ENCODE measurements around the gene FKBP1A. TPM values are rescaled to one million over a fixed set of nuclear protein-coding genes. Genes with fewer than 3 reads are reported as not detected.
"Not testable (repeated sequence)": the region's sequence is repeated elsewhere in the genome, so short reads cannot be mapped to it uniquely, and the experiment has no call there.

Gene FKBP1A
- polyA plus RNA-seq, 4 donors, result 320 to 413 (median 378) TPM

GRCh38 chr20:1417790-1418189, 24.9 kb upstream of the FKBP1A start:
- no peak for DNase-seq (ENCODE audit: low read depth in 4 of 4, low spot score in 3 of 4)

- DNase-seq (ENCODE audit: low read depth in 4 of 4, low spot score in 3 of 4), result no peak
These were observed 24.4 kb upstream of the FKBP1A start for GRCh38 chr20:1417273-1417672.

- no peak for DNase-seq (ENCODE audit: low read depth in 4 of 4, low spot score in 3 of 4)
These were observed 23.0 kb upstream of the FKBP1A start for GRCh38 chr20:1415667-1416468.

GRCh38 chr20:1414982-1415381, 22.1 kb upstream of the FKBP1A start:
- DNase-seq (ENCODE audit: low read depth in 4 of 4, low spot score in 3 of 4), result no peak

GRCh38 chr20:1405801-1406200, 12.9 kb upstream of the FKBP1A start:
- no peak for DNase-seq (ENCODE audit: low read depth in 4 of 4, low spot score in 3 of 4)

- no peak for DNase-seq (ENCODE audit: low read depth in 4 of 4, low spot score in 3 of 4)
These were observed 10.8 kb upstream of the FKBP1A start for GRCh38 chr20:1403624-1404023.

- DNase-seq (ENCODE audit: low read depth in 4 of 4, low spot score in 3 of 4), result no peak
These were observed 9.3 kb upstream of the FKBP1A start for GRCh38 chr20:1402149-1402548.

- no peak for DNase-seq (ENCODE audit: low read depth in 4 of 4, low spot score in 3 of 4)
These were observed 8.6 kb upstream of the FKBP1A start for GRCh38 chr20:1401451-1401907.

- not testable (repeated sequence) for DNase-seq (ENCODE audit: low read depth in 4 of 4, low spot score in 3 of 4)
These were observed 7.0 kb upstream of the FKBP1A start for GRCh38 chr20:1399678-1400366.

GRCh38 chr20:1398185-1398584, 5.3 kb upstream of the FKBP1A start:
- DNase-seq (ENCODE audit: low read depth in 4 of 4, low spot score in 3 of 4), result not testable (repeated sequence)

GRCh38 chr20:1397710-1398109, 4.9 kb upstream of the FKBP1A start:
- DNase-seq (ENCODE audit: low read depth in 4 of 4, low spot score in 3 of 4), result no peak

- no peak for DNase-seq (ENCODE audit: low read depth in 4 of 4, low spot score in 3 of 4)
These were observed 3.8 kb upstream of the FKBP1A start for GRCh38 chr20:1396702-1397101.

- DNase-seq (ENCODE audit: low read depth in 4 of 4, low spot score in 3 of 4), result no peak
These were observed 3.4 kb upstream of the FKBP1A start for GRCh38 chr20:1396264-1396663.

- no peak for DNase-seq (ENCODE audit: low read depth in 4 of 4, low spot score in 3 of 4)
These were observed 1.8 kb upstream of the FKBP1A start for GRCh38 chr20:1394686-1395085.

- no peak for DNase-seq (ENCODE audit: low read depth in 4 of 4, low spot score in 3 of 4)
These were observed 641 bp upstream of the FKBP1A start for GRCh38 chr20:1393507-1393882.

GRCh38 chr20:1392443-1392692, 486 bp downstream of the FKBP1A start:
- DNase-seq (ENCODE audit: low read depth in 4 of 4, low spot score in 3 of 4), result no peak

- DNase-seq (ENCODE audit: low read depth in 4 of 4, low spot score in 3 of 4), result no peak
These were observed 1.0 kb downstream of the FKBP1A start for GRCh38 chr20:1391640-1392442.

GRCh38 chr20:1390581-1391403, 2.1 kb downstream of the FKBP1A start:
- DNase-seq (ENCODE audit: low read depth in 4 of 4, low spot score in 3 of 4), result no peak

- no peak for DNase-seq (ENCODE audit: low read depth in 4 of 4, low spot score in 3 of 4)
These were observed 2.9 kb downstream of the FKBP1A start for GRCh38 chr20:1389703-1390580.

All from left renal pelvis (tissue), 4 donors.